Effector memory CD8-positive, alpha-beta T cell (primary cell): Measurements from ENCODE around the gene EPGN.

Experiments used
- ATAC-seq: fragments of 150-1000 bp; cut with Tn5 transposase; replicated peaks from 2 replicates; pipeline ENCODE4 v1.10.0; 2021; ENCODE audit warnings: mild to moderate bottlenecking, moderate library complexity
- DNase-seq, 3 experiments: peaks; one replicate each; pipeline ENCODE4 v3.0.0; 2021
- H3K27ac Mint-ChIP-seq, 2 donors: one replicate each; pipeline ENCODE4 v1.8.0; 2022; ENCODE audit warnings: mild to moderate bottlenecking in 2 of 2, mixed read lengths in 2 of 2, moderate library complexity in 2 of 2
- H3K27me3 Mint-ChIP-seq, 2 donors: one replicate each; pipeline ENCODE4 v1.8.0; 2022; ENCODE audit warnings: mixed read lengths in 2 of 2
- H3K36me3 Mint-ChIP-seq: one replicate; pipeline ENCODE4 v1.8.0; 2022; ENCODE audit warnings: mild to moderate bottlenecking, moderate library complexity, mixed read lengths; ENCODE audit not compliant: insufficient read depth
- H3K4me1 Mint-ChIP-seq, 2 donors: one replicate each; pipeline ENCODE4 v1.8.0; 2022; ENCODE audit warnings: low read depth in 2 of 2, mixed read lengths in 2 of 2
- H3K4me3 Mint-ChIP-seq, 2 donors: one replicate each; pipeline ENCODE4 v1.8.0; 2022; ENCODE audit warnings: mild to moderate bottlenecking in 2 of 2, mixed read lengths in 2 of 2, moderate library complexity in 2 of 2
- H3K9me3 Mint-ChIP-seq, 2 donors: one replicate each; pipeline ENCODE4 v1.8.0; 2022; ENCODE audit warnings: mixed read lengths in 2 of 2

The EPGN gene

DNA sequence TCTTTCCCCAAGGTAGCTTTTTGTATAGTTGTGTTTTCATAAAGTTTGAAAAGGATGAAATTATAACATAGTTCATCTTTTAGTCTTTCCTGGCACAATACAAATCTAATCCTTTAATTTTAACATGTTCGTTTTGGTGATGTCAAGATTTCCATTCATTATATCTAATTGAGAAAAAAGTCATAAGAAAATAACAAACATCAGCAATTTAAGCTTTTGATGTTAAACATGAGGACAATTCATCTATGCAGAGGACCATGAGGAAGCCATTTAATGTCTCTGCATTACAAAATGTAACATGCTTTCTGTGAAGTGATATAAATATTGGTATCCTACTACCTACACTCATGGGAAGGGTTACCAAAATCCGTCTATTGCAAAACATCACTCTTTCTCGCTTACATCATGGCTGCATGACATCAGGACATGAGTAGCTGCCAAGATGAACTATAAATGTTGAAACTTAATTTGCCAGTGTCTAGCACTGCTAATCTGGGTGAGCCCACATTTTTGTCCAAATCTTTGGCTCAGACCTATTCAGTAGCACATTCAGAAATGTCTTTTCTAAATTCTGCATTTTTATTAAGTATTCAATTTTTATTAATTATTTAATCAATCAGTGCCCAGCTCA, 9.5 kb downstream of the EPGN start:
- H3K4me3 Mint-ChIP-seq, result no peak overlapping the region
- DNase-seq, result no peak
- H3K27me3 Mint-ChIP-seq, result peaks cover 19 to 25% of the 10 kb centered on the region in 2 donors
- no peaks in the 10 kb centered on the region for H3K9me3 Mint-ChIP-seq
- H3K4me1 Mint-ChIP-seq, result peaks cover 5 to 6% of the 10 kb centered on the region in 2 donors
- H3K27ac Mint-ChIP-seq, result no peak overlapping the region
- ATAC-seq, result no peak
- no peaks in the 10 kb centered on the region for H3K36me3 Mint-ChIP-seq

DNA sequence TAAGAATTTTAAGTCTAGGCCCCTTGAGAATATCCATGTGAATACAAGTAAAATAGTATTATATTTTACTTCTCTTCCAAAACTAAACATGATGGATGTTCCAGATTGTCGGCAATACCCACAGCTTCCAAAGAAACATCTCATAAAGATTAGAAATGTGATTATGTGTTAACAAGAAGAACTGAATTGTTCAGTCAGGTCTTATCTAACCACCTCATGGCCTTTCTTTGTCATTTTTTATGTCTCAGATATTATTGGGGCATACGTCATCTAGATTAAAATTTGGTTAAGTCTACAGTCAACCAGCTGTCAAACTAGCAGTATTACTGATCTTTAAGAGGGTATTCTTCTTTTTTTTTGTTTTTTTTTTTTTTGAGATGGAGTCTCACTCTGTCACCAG, 10.0 kb downstream of the EPGN start:
- H3K4me3 Mint-ChIP-seq, result no peak overlapping the region
- ATAC-seq (no peak), DNase-seq (no peak)
- H3K27me3 Mint-ChIP-seq, result peaks cover 19 to 25% of the 10 kb centered on the region in 2 donors
- no peaks in the 10 kb centered on the region for H3K9me3 Mint-ChIP-seq
- no peak overlapping the region for H3K27ac Mint-ChIP-seq
- peaks cover 5 to 6% of the 10 kb centered on the region in 2 donors for H3K4me1 Mint-ChIP-seq
- no peaks in the 10 kb centered on the region for H3K36me3 Mint-ChIP-seq

DNA sequence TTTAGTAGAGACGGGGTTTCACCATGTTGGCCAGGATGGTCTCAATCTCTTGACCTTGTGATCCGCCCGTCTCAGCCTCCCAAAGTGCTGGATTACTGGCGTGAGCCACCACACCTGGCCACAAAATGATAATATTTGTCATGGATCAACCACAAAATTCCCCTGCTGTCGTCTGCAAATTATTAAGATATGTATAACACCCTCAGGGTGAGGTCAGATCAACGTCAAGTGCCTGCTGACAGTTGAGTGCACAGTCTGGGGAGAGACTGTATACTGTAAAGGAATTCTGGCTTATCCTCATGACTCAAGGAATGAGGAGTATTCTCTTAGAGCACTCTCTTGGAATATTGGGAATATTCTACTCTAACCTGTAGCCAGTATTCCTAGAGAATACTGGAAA, 11.2 kb downstream of the EPGN start:
- no peak for DNase-seq
- Mint-ChIP-seq H3K4me1 (peaks cover 5 to 6% of the 10 kb centered on the region in 2 donors), H3K27me3 (peaks cover 17 to 23% of the 10 kb centered on the region in 2 donors), H3K27ac (no peak overlapping the region), H3K36me3 (no peaks in the 10 kb centered on the region), H3K4me3 (no peak overlapping the region), H3K9me3 (no peaks in the 10 kb centered on the region)
- no peak for ATAC-seq

DNA sequence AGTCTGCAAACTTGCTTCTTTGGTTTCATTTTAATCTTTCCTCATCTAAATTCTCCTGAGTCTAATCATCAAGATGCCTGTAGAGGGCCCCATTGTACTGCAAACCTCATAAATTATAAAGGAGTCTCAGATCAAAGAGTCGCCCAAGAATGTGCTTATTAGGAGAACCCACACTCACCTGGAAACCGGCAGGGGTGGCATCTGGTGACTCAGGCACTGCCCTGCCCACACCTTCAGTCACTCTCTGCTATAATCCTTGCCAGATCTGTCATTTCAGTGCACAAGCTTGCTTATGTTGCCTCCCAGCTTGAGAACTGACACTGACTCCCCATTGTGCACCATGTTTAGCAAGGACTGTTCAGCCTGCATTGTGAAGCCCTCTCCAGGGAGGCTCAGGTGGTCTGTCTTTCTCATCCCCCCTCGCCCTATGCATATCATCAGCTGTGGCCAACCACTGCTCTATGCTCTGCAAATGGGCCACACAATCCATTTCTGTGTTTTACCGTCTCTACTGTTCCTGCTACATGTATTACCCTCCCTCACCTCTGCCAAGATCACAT, 12.4 kb downstream of the EPGN start:
- Mint-ChIP-seq H3K4me3 (no peak overlapping the region), H3K9me3 (no peaks in the 10 kb centered on the region), H3K27ac (no peak overlapping the region), H3K36me3 (no peaks in the 10 kb centered on the region), H3K27me3 (peaks cover 11 to 17% of the 10 kb centered on the region in 2 donors), H3K4me1 (peaks cover 5 to 6% of the 10 kb centered on the region in 2 donors)
- DNase-seq (no peak), ATAC-seq (peak; percentile 36)

DNA sequence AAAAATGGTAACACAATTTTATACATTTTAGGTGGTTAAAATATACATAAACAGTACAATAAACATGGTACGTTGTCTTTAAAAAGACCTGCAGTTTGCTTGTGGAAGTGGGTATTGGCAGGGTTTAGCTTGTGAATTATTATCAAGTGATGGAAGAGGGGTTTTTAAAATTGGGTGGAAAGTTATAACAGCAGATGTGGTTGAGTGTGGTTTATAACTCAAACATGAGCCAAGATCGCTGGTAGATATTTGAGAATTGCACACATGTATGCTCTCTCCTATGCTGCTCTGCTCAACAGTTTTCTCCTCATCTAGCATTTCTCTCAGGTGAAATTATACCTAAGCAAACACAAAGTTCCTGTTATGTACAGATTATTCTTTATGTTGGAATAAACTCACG, 14.0 kb downstream of the EPGN start:
- no peak for ATAC-seq
- Mint-ChIP-seq H3K36me3 (no peaks in the 10 kb centered on the region), H3K27ac (no peak overlapping the region), H3K27me3 (peaks cover 10 to 14% of the 10 kb centered on the region in 2 donors), H3K4me3 (no peak overlapping the region), H3K4me1 (peaks cover 5 to 6% of the 10 kb centered on the region in 2 donors), H3K9me3 (no peaks in the 10 kb centered on the region)
- no peak for DNase-seq

DNA sequence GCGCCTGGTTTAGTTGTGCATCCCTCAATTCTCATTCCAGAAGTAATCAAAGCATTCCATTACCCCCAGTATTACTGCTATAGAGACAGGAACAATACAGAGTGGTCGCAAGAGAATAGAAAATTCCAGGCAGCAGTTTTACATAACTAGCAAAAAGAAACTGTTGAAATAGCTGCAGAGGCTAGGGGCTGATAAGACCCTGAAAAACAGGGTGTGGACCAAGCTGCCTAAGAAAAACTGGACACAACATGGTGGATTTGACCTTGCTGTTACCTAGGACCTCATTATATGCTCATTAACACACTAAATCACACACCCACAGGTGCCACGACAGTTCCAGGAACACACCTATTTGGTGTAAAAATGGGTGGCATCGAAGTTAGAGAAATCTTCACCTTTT, 15.4 kb downstream of the EPGN start:
- Mint-ChIP-seq H3K4me1 (peaks cover 5 to 6% of the 10 kb centered on the region in 2 donors), H3K27ac (no peak overlapping the region), H3K36me3 (no peaks in the 10 kb centered on the region), H3K27me3 (peaks cover 19% of the 10 kb centered on the region in 2 donors), H3K4me3 (no peak overlapping the region), H3K9me3 (no peaks in the 10 kb centered on the region)
- DNase-seq (no peak), ATAC-seq (no peak)

DNA sequence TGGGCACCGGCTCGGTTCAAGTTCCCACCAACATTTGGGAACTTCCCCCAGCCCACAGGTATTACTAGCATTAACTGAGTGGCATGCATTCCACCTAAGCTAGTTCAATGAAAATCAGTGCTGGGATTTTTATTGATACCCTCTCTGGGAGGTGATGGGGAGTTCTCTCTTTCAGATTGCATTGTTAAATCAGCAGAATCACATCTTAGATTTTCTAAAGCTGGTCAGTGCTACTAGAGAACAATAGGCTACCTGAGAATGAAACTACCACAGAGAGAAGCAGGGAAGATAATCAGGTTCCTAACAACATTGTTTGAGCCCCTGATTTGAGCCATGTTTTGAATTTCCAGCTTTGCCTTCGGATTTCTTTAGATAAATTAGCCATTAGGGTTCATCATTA, 16.0 kb downstream of the EPGN start:
- H3K27ac Mint-ChIP-seq, result no peak overlapping the region
- H3K4me1 Mint-ChIP-seq, result peaks cover 5 to 6% of the 10 kb centered on the region in 2 donors
- H3K27me3 Mint-ChIP-seq, result peaks cover 19% of the 10 kb centered on the region in 2 donors

DNA sequence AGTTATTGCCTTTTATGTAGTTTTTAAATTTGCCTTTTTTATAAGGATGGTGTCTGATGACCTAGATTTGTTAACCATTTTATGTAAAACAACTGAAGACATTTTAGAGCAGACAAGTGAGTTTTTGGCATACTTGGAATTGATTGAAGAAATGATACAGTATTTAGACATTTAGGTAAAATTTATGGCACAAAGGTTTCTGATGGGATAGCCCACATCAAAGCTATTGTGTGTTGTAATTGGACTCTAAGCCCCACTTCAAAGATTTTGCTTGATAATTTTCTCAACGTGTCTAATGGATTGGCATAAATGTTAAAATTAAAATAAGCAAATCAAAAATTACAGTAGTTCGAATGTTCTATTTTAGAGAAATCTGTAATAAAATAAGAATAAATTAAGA, 17.6 kb downstream of the EPGN start:
- Mint-ChIP-seq H3K4me3 (no peak overlapping the region), H3K27ac (no peak overlapping the region), H3K9me3 (no peaks in the 10 kb centered on the region), H3K4me1 (peaks cover under 1% of the 10 kb centered on the region in 2 donors), H3K27me3 (peaks cover 14 to 15% of the 10 kb centered on the region in 2 donors), H3K36me3 (no peaks in the 10 kb centered on the region)
- no peak for DNase-seq
- ATAC-seq, result no peak

More for the DNA sequence above, 16.0 kb downstream of the EPGN start:
- DNase-seq, result no peak
- ATAC-seq, result no peak
- no peaks in the 10 kb centered on the region for H3K36me3 Mint-ChIP-seq
- H3K9me3 Mint-ChIP-seq, result no peaks in the 10 kb centered on the region
- H3K4me3 Mint-ChIP-seq, result no peak overlapping the region

DNA sequence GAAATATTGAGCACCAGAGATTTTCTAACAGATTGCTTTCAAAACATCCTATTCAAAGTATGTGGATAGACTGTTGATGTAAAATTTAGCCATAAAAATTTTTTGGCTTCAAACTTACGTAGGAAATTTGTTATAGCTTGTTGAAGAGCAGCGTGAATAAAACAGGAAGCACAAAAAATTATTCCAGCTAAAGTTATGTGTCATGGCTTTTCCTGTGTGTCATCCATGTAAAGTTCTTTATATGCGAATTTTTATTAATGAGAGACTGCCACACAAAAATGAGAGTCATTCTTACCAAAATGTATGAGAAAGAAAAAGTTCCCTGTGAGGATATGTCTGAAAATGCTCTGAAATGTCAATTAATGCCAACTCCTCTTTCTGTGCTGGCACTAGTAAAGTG, 19.5 kb downstream of the EPGN start:
- DNase-seq, result no peak
- H3K4me1 Mint-ChIP-seq, result no peaks in the 10 kb centered on the region
- no peak for ATAC-seq
- no peaks in the 10 kb centered on the region for H3K9me3 Mint-ChIP-seq
- peaks cover 8 to 9% of the 10 kb centered on the region in 2 donors for H3K27me3 Mint-ChIP-seq
- no peak overlapping the region for H3K27ac Mint-ChIP-seq
- no peak overlapping the region for H3K4me3 Mint-ChIP-seq
- H3K36me3 Mint-ChIP-seq, result no peaks in the 10 kb centered on the region

DNA sequence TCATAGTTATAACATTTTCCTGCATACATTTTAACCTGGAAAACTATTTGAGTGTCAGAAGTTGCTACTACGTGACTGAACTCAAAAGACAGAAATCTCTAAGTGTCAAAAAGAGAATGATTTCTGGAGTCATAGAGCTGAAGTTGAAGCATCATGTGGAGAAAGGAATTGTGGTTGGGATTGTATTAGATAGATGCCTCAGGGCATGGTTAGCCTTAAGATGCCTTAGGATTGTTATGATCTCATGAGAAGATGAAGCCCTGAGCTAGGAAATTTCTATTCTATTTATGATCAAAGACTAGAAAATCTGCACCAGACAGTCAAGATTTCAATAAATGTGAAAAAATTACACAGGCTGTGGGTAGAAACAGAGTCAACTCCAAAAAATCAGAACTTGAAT, 20.2 kb downstream of the EPGN start:
- Mint-ChIP-seq H3K4me1 (no peaks in the 10 kb centered on the region), H3K4me3 (no peak overlapping the region), H3K36me3 (no peaks in the 10 kb centered on the region), H3K27ac (no peak overlapping the region), H3K27me3 (peaks cover 8 to 9% of the 10 kb centered on the region in 2 donors), H3K9me3 (no peaks in the 10 kb centered on the region)
- no peak for ATAC-seq
- no peak for DNase-seq

DNA sequence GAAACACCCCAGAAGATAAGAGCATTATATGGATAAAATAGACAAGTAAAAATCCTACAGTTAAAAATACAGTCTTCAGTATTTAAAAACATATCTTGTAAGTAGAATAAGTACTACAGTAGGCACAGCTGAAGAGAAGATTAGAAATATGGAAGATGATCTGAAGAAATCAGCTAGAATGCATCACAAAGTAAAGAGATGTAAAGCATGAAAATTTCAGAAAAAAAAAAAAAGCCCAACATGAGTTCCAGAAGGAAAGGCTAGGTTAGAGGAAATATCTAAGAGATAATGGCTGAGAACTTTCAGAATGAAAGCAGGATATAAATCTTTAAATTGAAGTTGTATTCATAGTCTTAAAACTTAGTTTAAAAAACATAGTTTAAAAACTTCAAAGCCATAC, 21.0 kb downstream of the EPGN start:
- no peaks in the 10 kb centered on the region for H3K36me3 Mint-ChIP-seq
- no peaks in the 10 kb centered on the region for H3K4me1 Mint-ChIP-seq
- DNase-seq (no peak), ATAC-seq (no peak)
- no peaks in the 10 kb centered on the region for H3K9me3 Mint-ChIP-seq
- H3K27ac Mint-ChIP-seq, result no peak overlapping the region
- H3K27me3 Mint-ChIP-seq, result peaks cover 11 to 15% of the 10 kb centered on the region in 2 donors
- no peak overlapping the region for H3K4me3 Mint-ChIP-seq

DNA sequence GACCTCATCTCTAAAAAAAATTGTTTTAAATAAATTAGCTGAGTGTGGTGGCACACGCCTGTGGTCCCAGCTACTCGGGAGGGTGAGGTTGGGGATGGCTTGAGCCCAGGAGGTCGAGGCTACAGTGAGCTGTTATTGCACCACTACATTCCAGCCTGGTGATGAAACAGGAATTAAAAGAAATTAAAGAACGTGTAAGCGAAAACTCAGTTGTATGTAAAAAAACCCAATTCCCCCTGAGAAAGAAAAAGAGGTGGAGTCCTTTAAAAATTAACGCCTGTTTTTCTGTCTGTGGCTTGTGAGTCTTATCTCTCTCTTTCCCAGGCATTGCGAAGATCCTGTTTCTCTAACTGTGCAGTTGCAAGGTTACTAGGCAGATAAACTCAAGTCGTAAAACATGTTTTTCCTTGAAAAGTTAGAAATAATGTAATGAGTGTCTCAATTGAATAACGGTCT, 22.1 kb downstream of the EPGN start:
- H3K27ac Mint-ChIP-seq, result no peak overlapping the region
- no peaks in the 10 kb centered on the region for H3K9me3 Mint-ChIP-seq
- no peak overlapping the region for H3K4me3 Mint-ChIP-seq
- no peaks in the 10 kb centered on the region for H3K4me1 Mint-ChIP-seq
- DNase-seq (no peak), ATAC-seq (no peak)
- H3K27me3 Mint-ChIP-seq, result peaks cover 15 to 26% of the 10 kb centered on the region in 2 donors
- no peaks in the 10 kb centered on the region for H3K36me3 Mint-ChIP-seq

DNA sequence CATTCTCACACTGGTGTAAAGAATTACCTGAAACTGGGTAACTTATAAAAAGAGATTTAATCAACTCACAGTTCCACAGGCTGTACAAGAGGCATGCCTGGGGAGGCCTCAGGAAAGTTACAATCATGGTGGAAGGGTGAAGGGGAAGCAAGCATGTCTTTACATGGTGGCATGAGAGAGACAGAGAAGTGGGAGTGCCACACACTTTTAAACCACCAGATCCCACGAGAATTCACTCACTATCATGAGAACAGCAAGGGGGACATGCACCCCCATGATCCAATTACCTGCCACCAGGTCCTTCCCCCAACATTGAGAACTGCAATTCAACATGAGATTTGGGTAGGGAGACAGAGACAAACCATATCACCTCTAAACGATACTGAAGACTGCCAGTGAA, 23.0 kb downstream of the EPGN start:
- peaks cover 15 to 30% of the 10 kb centered on the region in 2 donors for H3K27me3 Mint-ChIP-seq
- no peaks in the 10 kb centered on the region for H3K9me3 Mint-ChIP-seq
- no peak overlapping the region for H3K27ac Mint-ChIP-seq
- ATAC-seq (no peak), DNase-seq (no peak)
- H3K36me3 Mint-ChIP-seq, result no peaks in the 10 kb centered on the region
- H3K4me1 Mint-ChIP-seq, result no peaks in the 10 kb centered on the region
- H3K4me3 Mint-ChIP-seq, result no peak overlapping the region

DNA sequence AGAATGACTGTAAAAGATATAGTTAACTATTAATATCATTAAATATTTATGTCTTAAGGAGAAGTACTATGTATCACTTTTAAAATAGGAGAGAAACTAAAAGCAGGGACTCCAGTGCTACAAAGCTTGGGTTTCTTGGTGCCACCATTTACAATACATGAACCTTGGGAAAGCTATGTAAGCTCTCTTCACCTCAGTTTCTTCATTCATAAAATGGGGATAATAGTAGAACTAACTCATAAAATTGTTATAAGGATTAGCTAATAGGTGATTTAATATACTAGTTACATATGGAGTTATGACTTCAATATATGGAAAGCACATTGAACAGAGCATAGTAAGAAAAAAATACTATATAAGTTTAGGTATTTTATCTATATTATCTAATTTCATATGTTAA, 23.7 kb downstream of the EPGN start:
- H3K36me3 Mint-ChIP-seq, result no peaks in the 10 kb centered on the region
- H3K9me3 Mint-ChIP-seq, result no peaks in the 10 kb centered on the region
- H3K27me3 Mint-ChIP-seq, result peaks cover 15 to 30% of the 10 kb centered on the region in 2 donors
- H3K4me1 Mint-ChIP-seq, result no peaks in the 10 kb centered on the region
- DNase-seq (no peak), ATAC-seq (no peak)
- no peak overlapping the region for H3K4me3 Mint-ChIP-seq
- H3K27ac Mint-ChIP-seq, result no peak overlapping the region
